Activated CD8-positive, alpha-beta T cell treated with anti-CD3 and anti-CD28 coated beads for 36 hours (primary cell): ENCODE results near the gene SPDYE4. TPM values are rescaled to one million over a fixed set of nuclear protein-coding genes. Genes with fewer than 3 reads are reported as not detected.

Source experiments
- ATAC-seq: fragments of 200-7000 bp; cut with Tn5 transposase; one replicate; pipeline ENCODE4 v1.10.0; 2021; ENCODE audit warnings: mild to moderate bottlenecking, moderate library complexity
- CTCF ChIA-PET: fragments of 350-600 bp; sonication (Branson Sonifier 250); formaldehyde crosslinking; loops from one replicate; lab custom pipeline; 2021; ENCODE audit warnings: antibody characterized with exemption; lab: Charles Lee
- POLR2A ChIA-PET: fragments of 350-600 bp; sonication (Branson Sonifier 250); formaldehyde crosslinking; loops from one replicate; lab custom pipeline; 2021; ENCODE audit warnings: antibody characterized with exemption; lab: Charles Lee
- DNase-seq: peaks from one replicate; pipeline ENCODE4 v3.0.0-alpha.2; 2020
- H3K27ac Mint-ChIP-seq: one replicate; pipeline ENCODE4 v1.8.0; 2021; ENCODE audit warnings: mild to moderate bottlenecking, mixed read lengths
- H3K27me3 Mint-ChIP-seq: one replicate; pipeline ENCODE4 v1.8.0; 2021; ENCODE audit warnings: mixed read lengths
- H3K36me3 Mint-ChIP-seq: one replicate; pipeline ENCODE4 v1.8.0; 2021; ENCODE audit warnings: low read depth, mixed read lengths
- H3K4me1 Mint-ChIP-seq: one replicate; pipeline ENCODE4 v1.8.0; 2021; ENCODE audit warnings: low read depth, mixed read lengths
- H3K4me3 Mint-ChIP-seq: one replicate; pipeline ENCODE4 v1.8.0; 2021; ENCODE audit warnings: mild to moderate bottlenecking, moderate library complexity, mixed read lengths
- H3K9me3 Mint-ChIP-seq: one replicate; pipeline ENCODE4 v1.8.0; 2021; ENCODE audit warnings: mixed read lengths
- intact Hi-C: fragments of 100-400 bp; cut with micrococcal nuclease; formaldehyde crosslinking; loops from one replicate; pipeline ENCODE4 v1.10.0; 2022
- total RNA-seq, 2 experiments: library from RNA; stranded (reverse); gene quantifications; one replicate each; pipeline ENCODE4 v1.2.3, GENCODE V29; 2021
- TF ChIP-seq, protein P1 (sequence below): fragments of 200-600 bp; IDR thresholded peaks from one replicate; pipeline ENCODE4 v1.8.0; 2022; ENCODE audit warnings: antibody characterized with exemption, mild to moderate bottlenecking

Gene SPDYE4
- total RNA-seq, 2 experiments from 2014 or later: not detected

DNA sequence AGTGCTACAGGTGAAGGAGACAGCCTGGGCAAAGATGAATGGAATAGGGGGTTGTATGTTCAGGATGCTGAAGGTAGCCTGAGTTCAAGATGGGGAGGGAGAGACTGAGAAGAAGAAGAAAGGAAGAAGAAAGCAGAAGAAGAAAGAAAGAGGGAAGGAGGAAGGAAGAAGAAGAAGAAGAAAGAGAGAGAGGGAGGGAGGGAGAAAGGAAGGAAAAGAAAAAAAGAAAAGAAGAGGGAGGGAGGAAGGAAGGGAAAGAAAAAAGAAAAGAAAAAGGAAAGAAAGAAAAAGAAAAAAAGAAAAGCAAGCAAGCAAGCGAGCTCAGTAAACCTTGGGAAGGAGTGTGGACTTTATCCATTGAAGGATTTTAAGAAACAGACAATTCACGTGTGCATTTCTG lies 21.6 kb downstream of the SPDYE4 start:
- peaks cover 12% of the 10 kb centered on the region for H3K4me1 Mint-ChIP-seq
- ChIA-PET CTCF (no interaction called here), POLR2A (no interaction called here)
- TF ChIP-seq, protein P1, sequence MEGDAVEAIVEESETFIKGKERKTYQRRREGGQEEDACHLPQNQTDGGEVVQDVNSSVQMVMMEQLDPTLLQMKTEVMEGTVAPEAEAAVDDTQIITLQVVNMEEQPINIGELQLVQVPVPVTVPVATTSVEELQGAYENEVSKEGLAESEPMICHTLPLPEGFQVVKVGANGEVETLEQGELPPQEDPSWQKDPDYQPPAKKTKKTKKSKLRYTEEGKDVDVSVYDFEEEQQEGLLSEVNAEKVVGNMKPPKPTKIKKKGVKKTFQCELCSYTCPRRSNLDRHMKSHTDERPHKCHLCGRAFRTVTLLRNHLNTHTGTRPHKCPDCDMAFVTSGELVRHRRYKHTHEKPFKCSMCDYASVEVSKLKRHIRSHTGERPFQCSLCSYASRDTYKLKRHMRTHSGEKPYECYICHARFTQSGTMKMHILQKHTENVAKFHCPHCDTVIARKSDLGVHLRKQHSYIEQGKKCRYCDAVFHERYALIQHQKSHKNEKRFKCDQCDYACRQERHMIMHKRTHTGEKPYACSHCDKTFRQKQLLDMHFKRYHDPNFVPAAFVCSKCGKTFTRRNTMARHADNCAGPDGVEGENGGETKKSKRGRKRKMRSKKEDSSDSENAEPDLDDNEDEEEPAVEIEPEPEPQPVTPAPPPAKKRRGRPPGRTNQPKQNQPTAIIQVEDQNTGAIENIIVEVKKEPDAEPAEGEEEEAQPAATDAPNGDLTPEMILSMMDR: no peak
- H3K36me3 Mint-ChIP-seq: no peaks in the 10 kb centered on the region
- H3K27ac Mint-ChIP-seq: no peak overlapping the region
- intact Hi-C loops: no loop called here
- no peak overlapping the region for H3K4me3 Mint-ChIP-seq
- no peak for DNase-seq
- no peaks in the 10 kb centered on the region for H3K27me3 Mint-ChIP-seq
- no peaks in the 10 kb centered on the region for H3K9me3 Mint-ChIP-seq
- ATAC-seq: no peak

DNA sequence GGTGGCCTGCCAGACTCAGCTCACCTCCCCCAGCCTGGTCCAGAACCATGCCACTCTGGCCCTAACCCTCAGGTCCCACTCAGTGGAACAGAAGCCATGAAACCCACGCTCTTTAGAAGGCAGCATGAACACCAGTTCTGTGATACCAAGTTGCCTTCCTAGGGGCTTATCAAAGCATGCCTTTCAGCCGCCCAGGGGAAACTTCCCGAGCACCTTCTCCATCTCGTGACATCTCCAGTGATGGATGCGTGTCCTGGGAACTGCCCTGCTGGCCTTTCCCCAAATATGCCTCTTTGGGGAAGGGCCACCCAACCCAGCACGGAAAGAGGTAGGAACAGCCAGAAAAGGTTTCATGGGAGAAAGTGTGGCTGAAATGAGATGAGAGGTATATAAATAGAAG lies 22.0 kb downstream of the SPDYE4 start:
- peaks cover 12% of the 10 kb centered on the region for H3K4me1 Mint-ChIP-seq
- DNase-seq: no peak
- H3K27me3 Mint-ChIP-seq: no peaks in the 10 kb centered on the region
- H3K4me3 Mint-ChIP-seq: no peak overlapping the region
- intact Hi-C loops: no loop called here
- H3K27ac Mint-ChIP-seq: no peak overlapping the region
- ChIA-PET CTCF (no interaction called here), POLR2A (no interaction called here)
- ATAC-seq: no peak
- H3K36me3 Mint-ChIP-seq: no peaks in the 10 kb centered on the region
- TF ChIP-seq, protein P1: no peak
- H3K9me3 Mint-ChIP-seq: no peaks in the 10 kb centered on the region

- Mint-ChIP-seq H3K9me3 (no peaks in the 10 kb centered on the region), H3K4me3 (no peak overlapping the region), H3K4me1 (peaks cover 6% of the 10 kb centered on the region), H3K27me3 (no peaks in the 10 kb centered on the region), H3K36me3 (no peaks in the 10 kb centered on the region), H3K27ac (no peak overlapping the region)
- intact Hi-C loops: no loop called here
- DNase-seq (no peak), ATAC-seq (no peak)
- CTCF ChIA-PET: no interaction called here
- POLR2A ChIA-PET: no interaction called here
- TF ChIP-seq, protein P1: no peak
These were observed 22.9 kb downstream of the SPDYE4 start for GRCh38 chr17:8735336-8735939.

- Mint-ChIP-seq H3K27ac (no peak overlapping the region), H3K4me1 (peaks cover 4% of the 10 kb centered on the region), H3K9me3 (no peaks in the 10 kb centered on the region), H3K36me3 (no peaks in the 10 kb centered on the region), H3K27me3 (peaks cover 2% of the 10 kb centered on the region), H3K4me3 (no peak overlapping the region)
- no peak for DNase-seq
- TF ChIP-seq, protein P1: no peak
- no peak for ATAC-seq
- POLR2A ChIA-PET: no interaction called here
- CTCF ChIA-PET: interaction anchor here (1.0 kb wide), 1 partner anchor 64 kb away, joined by 3 read pairs; no protein-coding TSS in a partner anchor
- intact Hi-C loops: no loop called here
These were observed 23.5 kb downstream of the SPDYE4 start for GRCh38 chr17:8734876-8735275.

- Mint-ChIP-seq H3K27me3 (peaks cover 3% of the 10 kb centered on the region), H3K4me3 (no peak overlapping the region), H3K36me3 (no peaks in the 10 kb centered on the region), H3K9me3 (no peaks in the 10 kb centered on the region), H3K27ac (no peak overlapping the region), H3K4me1 (no peaks in the 10 kb centered on the region)
- ATAC-seq (no peak), DNase-seq (no peak)
- CTCF ChIA-PET: interaction anchor here (1.5 to 1.6 kb wide), 2 partner anchors 13 to 322 kb away, joined by 4 to 5 read pairs; no protein-coding TSS in a partner anchor
- intact Hi-C loops: no loop called here
- TF ChIP-seq, protein P1: no peak
- POLR2A ChIA-PET: interaction anchor here (0.9 kb wide), 1 partner anchor 136 kb away, joined by 5 read pairs; no protein-coding TSS in a partner anchor
These were observed 25.8 kb downstream of the SPDYE4 start for GRCh38 chr17:8732406-8733085.
